HG02623 (cell line): Measurements from ENCODE around the gene JDP2.
"Not testable (repeated sequence)": the region's sequence is repeated elsewhere in the genome, so short reads cannot be mapped to it uniquely, and the experiment has no call there.

ENCODE experiments used
- ATAC-seq: cut with Tn5 transposase; IDR thresholded peaks from one replicate; pipeline ENCODE4 v1.9.1; 2021; ENCODE audit warnings: moderate library complexity; ENCODE audit not compliant: unreplicated experiment

JDP2 gene

GRCh38 chr14:75453817-75454434, 26.1 kb downstream of the JDP2 start:
- no peak for ATAC-seq

- ATAC-seq: no peak
These were observed 27.2 kb downstream of the JDP2 start for GRCh38 chr14:75454963-75455546.

- ATAC-seq: no peak
These were observed 28.5 kb downstream of the JDP2 start for GRCh38 chr14:75456069-75456996.

- ATAC-seq: no peak
These were observed 29.1 kb downstream of the JDP2 start for GRCh38 chr14:75456997-75457335.

- ATAC-seq: no peak
These were observed 29.9 kb downstream of the JDP2 start for GRCh38 chr14:75457648-75458165.

- no peak for ATAC-seq
These were observed 30.5 kb downstream of the JDP2 start for GRCh38 chr14:75458305-75458704.

GRCh38 chr14:75459099-75459741, 31.4 kb downstream of the JDP2 start:
- no peak for ATAC-seq

- no peak for ATAC-seq
These were observed 32.0 kb downstream of the JDP2 start for GRCh38 chr14:75459791-75460190.

- ATAC-seq: no peak
These were observed 32.6 kb downstream of the JDP2 start for GRCh38 chr14:75460394-75460793.

GRCh38 chr14:75461303-75461702, 33.5 kb downstream of the JDP2 start:
- ATAC-seq: no peak

GRCh38 chr14:75461755-75462349, 34.0 kb downstream of the JDP2 start:
- ATAC-seq: no peak

GRCh38 chr14:75464626-75465025, 36.8 kb downstream of the JDP2 start:
- no peak for ATAC-seq

GRCh38 chr14:75467763-75468162, 39.9 kb downstream of the JDP2 start:
- no peak for ATAC-seq

- no peak for ATAC-seq
These were observed 41.3 kb downstream of the JDP2 start for GRCh38 chr14:75469164-75469563.

- ATAC-seq: no peak
These were observed 41.9 kb downstream of the JDP2 start for GRCh38 chr14:75469606-75470237.

GRCh38 chr14:75470238-75470797, 42.5 kb downstream of the JDP2 start:
- no peak for ATAC-seq

- ATAC-seq: no peak
These were observed 43.2 kb downstream of the JDP2 start for GRCh38 chr14:75471059-75471458.

GRCh38 chr14:75474127-75474526, 46.3 kb downstream of the JDP2 start:
- not testable (repeated sequence) for ATAC-seq

- no peak for ATAC-seq
These were observed 48.6 kb downstream of the JDP2 start for GRCh38 chr14:75476274-75476995.
